ENCODE results near the gene EPHB2.

DNA sequence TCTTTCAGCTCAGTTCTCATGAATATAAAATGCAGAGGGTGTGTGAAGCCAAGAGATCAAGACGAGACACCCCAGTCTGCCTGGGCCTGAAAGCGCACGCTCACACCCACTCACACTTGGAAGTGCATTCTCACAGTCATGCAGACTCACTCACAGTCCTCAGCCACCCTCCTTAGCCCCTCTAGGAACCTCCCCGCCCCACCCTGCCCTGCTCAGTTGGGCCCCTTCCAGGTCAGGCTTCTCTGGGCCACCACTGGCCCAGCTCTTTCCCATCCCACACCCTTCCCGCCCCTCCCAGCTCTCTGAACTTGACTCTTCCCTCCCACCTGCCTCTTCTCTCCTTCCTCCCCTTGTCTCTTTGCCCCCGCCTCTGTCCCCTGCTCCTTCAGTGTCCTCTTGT, 93.8 kb downstream of the EPHB2 start:
- TF ChIP-seq POLR2AphosphoS5 (IDR thresholded peaks at IDR 0.05; ENCODE audit: insufficient read depth in 1 of 2, low read depth in 1 of 2): no peak
- TF ChIP-seq, protein P1, sequence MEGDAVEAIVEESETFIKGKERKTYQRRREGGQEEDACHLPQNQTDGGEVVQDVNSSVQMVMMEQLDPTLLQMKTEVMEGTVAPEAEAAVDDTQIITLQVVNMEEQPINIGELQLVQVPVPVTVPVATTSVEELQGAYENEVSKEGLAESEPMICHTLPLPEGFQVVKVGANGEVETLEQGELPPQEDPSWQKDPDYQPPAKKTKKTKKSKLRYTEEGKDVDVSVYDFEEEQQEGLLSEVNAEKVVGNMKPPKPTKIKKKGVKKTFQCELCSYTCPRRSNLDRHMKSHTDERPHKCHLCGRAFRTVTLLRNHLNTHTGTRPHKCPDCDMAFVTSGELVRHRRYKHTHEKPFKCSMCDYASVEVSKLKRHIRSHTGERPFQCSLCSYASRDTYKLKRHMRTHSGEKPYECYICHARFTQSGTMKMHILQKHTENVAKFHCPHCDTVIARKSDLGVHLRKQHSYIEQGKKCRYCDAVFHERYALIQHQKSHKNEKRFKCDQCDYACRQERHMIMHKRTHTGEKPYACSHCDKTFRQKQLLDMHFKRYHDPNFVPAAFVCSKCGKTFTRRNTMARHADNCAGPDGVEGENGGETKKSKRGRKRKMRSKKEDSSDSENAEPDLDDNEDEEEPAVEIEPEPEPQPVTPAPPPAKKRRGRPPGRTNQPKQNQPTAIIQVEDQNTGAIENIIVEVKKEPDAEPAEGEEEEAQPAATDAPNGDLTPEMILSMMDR (IDR thresholded peaks at IDR 0.05): no peak
- TF ChIP-seq POLR2A (IDR thresholded peaks at IDR 0.05): no peak

All from vagina (tissue), 2 donors.